IPS-20b (cell line): ENCODE measurements around the gene PLEKHG2.
"Not testable (repeated sequence)": the region's sequence is repeated elsewhere in the genome, so short reads cannot be mapped to it uniquely, and the experiment has no call there.

Experiments
- H3K27ac ChIP-seq: one replicate; pipeline ENCODE4 v1.5.1; 2013; ENCODE audit warnings: low read length
- H3K27me3 ChIP-seq: 2 replicates; pipeline ENCODE4 v1.6.1; 2013; ENCODE audit warnings: mild to moderate bottlenecking, low read length, inconsistent platforms; ENCODE audit not compliant: insufficient read depth
- H3K36me3 ChIP-seq: 2 replicates; pipeline ENCODE4 v1.6.1; 2013; ENCODE audit warnings: low read depth, mild to moderate bottlenecking, inconsistent platforms, low read length, moderate library complexity; ENCODE audit not compliant: insufficient read depth
- H3K4me1 ChIP-seq: 2 replicates; pipeline ENCODE4 v1.6.1; 2013; ENCODE audit warnings: mild to moderate bottlenecking, control low read depth, inconsistent platforms, low read length, moderate library complexity; ENCODE audit not compliant: insufficient read depth
- H3K4me3 ChIP-seq: 2 replicates; pipeline ENCODE4 v1.5.1; 2013; ENCODE audit warnings: mild to moderate bottlenecking, low read length, inconsistent platforms
- H3K9ac ChIP-seq: 2 replicates; pipeline ENCODE4 v1.6.1; 2013; ENCODE audit warnings: low read depth, mild to moderate bottlenecking, inconsistent platforms, low read length, moderate library complexity
- H3K9me3 ChIP-seq: 2 replicates; pipeline ENCODE4 v1.6.1; 2013; ENCODE audit warnings: mild to moderate bottlenecking, low read depth, low read length, inconsistent platforms; ENCODE audit not compliant: insufficient read depth

Gene PLEKHG2

DNA sequence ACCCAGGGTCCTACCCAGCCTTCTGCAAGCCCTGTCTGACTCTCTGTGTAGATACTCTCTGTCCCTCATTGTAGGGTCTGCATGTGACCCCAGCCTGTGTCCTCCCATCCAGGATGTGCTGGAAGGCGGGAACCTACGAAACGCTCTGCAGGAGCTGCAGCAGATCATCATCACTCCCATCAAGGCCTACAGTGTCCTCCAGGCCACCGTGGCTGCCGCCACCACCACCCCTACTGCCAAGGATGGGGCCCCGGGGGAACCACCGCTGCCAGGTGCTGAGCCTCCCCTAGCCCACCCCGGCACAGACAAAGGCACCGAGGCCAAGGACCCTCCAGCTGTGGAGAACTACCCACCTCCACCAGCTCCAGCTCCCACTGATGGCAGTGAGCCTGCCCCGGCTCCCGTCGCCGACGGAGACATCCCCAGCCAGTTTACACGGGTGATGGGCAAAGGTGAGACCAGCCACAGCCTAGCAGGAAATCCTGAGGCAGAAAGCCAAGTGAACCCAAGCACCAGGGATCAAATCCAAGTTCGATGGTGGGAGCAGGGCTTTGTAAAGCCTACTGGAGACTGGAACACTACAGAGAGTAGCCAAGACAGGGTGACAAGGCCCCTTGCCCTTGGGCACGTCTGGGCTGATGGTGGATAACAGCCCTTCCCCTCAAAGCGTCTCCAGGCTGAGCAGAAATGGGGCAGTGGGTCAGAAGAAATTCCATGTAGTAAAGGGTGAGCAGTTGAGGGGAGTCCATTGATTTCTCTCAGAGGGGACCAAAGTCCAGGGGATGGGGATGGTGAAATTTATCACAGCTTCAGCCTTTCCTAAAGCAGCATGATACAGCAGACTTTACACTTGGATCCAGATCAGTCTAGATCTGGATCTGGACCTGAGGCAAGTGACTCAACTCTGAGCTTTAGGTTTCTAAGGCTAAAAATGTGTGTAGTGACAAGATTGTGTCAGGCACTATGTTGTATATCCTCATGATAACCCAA lies 34.8 kb upstream of the PLEKHG2 start:
- peaks cover 89% of the 10 kb centered on the region for H3K36me3 ChIP-seq

DNA sequence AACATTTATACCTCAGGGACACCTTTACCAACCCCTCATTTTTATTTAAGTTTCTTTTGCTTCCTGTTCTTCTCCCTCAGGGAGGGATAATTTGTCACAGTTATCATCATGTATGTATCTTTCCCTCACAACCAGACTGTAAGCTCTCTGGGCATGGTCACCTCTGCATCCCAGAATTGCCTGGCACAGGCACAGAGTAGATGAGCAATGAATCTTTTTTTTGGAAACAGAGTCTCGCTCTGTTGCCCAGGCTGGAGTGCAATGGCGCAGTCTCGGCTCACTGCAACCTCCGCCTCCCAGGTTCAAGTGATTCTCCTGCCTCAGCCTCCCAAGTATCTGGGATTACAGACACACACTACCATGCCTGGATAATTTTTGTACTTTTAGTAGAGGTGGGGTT lies 33.1 kb upstream of the PLEKHG2 start:
- H3K27me3 ChIP-seq, H3K9me3 ChIP-seq, H3K9ac ChIP-seq, H3K4me3 ChIP-seq, H3K27ac ChIP-seq, H3K4me1 ChIP-seq: not testable (repeated sequence)
- H3K36me3 ChIP-seq: peaks cover 96% of the 10 kb centered on the region

More for the DNA sequence above, 34.8 kb upstream of the PLEKHG2 start:
- no peaks in the 10 kb centered on the region for H3K4me1 ChIP-seq
- no peaks in the 10 kb centered on the region for H3K27me3 ChIP-seq
- H3K4me3 ChIP-seq: no peak overlapping the region
- no peak overlapping the region for H3K27ac ChIP-seq
- no peaks in the 10 kb centered on the region for H3K9me3 ChIP-seq
- H3K9ac ChIP-seq: no peak overlapping the region

DNA sequence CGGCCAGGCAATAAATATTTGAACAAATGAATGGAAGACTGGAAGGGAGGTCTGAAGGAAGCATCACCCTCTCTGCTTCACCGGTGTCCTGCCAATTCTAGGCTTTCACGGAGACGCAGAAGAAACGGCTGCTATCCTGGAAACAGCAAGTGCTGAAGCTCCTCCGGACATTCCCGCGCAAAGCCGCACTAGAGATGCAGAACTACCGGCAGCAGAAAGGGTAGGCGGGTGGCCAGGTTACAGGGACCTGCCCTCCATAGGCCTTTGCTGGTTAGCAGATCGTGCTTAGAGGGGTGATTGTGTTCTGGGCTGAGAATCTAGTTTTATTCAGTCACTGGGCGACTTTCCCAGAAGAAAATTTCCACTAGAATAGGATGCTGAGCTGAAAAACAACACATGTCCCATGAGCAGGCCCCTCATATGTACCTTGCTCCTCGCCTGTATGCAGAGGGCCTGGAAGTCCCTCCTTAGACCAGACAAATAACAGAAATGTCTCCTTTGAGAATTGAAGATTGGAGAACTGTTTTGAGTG lies 32.5 kb upstream of the PLEKHG2 start:
- no peak overlapping the region for H3K27ac ChIP-seq
- H3K27me3 ChIP-seq: no peaks in the 10 kb centered on the region
- no peaks in the 10 kb centered on the region for H3K4me1 ChIP-seq
- H3K4me3 ChIP-seq: no peak overlapping the region
- H3K36me3 ChIP-seq: peaks cover 98% of the 10 kb centered on the region
- no peak overlapping the region for H3K9ac ChIP-seq
- no peaks in the 10 kb centered on the region for H3K9me3 ChIP-seq

DNA sequence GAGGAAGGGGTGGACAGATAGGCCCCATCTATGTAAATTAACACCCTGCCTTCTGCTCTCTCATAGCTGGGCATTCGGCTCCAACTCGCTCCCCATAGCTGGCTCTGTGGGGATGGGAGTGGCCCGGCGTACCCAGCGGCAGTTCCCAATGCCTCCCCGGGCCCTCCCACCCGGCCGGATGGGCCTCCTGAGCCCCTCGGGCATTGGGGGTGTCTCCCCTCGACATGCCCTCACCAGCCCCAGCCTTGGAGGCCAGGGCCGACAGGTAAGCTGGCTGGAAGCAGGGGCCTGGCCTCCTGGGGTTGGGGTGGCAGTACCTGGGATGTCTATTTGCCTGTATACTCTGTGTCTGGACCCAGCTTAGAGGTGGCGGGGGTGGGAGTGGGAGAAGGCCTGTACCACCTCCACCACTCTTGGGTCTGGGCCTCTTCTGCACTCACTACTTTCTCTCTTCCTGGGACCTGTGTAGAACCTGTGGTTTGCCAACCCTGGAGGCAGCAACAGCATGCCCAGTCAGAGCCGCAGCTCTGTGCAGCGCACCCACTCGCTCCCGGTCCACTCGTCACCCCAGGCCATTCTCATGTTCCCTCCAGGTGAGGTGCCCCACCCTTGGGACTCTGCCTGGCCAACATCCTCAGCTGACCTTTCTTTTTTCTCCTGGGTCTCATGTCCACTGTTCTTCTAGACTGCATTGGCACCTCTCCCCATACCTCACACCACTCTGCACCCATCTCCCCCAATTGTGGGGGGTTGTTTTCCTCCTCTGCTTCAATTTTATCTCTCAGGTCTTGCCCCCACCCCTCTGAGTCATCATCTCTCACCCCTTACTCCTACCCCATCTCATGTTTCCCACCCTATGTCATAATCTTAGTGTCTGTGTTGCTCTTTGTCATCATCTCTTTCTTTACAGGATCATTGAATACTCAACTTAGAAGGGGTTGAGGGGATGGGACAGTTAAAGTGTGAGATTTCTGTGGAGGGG lies 31.7 kb upstream of the PLEKHG2 start:
- peaks cover 98% of the 10 kb centered on the region for H3K36me3 ChIP-seq

DNA sequence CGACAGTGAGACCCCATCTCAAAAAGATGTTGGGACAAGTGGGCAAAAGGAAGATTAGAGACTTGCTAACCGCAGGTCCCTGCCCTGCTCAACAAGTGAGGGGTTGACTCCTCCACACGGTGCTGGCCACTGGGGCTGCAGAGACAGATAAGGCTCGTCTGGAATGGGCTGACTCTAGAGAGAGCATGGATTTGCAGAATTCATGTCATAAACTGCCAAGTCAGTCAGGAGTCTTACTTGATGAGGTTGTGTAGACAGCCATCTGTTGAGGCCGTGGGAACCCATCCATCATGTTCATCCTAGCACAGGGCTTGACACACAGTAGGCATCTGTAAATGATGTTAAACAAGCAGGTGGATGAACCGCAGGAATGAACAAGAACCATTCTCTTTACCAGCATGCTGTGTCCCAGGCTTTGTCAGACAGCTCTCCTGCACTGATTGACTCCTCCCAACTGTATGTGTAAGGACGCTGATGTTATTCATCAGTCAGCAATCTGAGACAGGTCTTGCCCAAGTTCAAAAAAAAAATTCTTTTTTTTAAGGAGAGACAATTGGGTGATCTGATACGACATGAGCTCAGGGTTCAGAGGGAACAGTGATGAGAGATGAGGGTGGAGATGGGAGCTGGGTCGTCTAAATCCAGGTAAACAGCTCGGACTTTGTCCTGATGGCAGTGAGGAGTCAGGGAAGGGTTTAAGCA lies 30.4 kb upstream of the PLEKHG2 start:
- no peaks in the 10 kb centered on the region for H3K9me3 ChIP-seq
- H3K4me3 ChIP-seq: no peak overlapping the region

More for the DNA sequence above, 31.7 kb upstream of the PLEKHG2 start:
- Histone ChIP-seq H3K9me3 (no peaks in the 10 kb centered on the region), H3K4me3 (no peak overlapping the region), H3K27me3 (no peaks in the 10 kb centered on the region), H3K4me1 (no peaks in the 10 kb centered on the region), H3K9ac (no peak overlapping the region), H3K27ac (no peak overlapping the region)

DNA sequence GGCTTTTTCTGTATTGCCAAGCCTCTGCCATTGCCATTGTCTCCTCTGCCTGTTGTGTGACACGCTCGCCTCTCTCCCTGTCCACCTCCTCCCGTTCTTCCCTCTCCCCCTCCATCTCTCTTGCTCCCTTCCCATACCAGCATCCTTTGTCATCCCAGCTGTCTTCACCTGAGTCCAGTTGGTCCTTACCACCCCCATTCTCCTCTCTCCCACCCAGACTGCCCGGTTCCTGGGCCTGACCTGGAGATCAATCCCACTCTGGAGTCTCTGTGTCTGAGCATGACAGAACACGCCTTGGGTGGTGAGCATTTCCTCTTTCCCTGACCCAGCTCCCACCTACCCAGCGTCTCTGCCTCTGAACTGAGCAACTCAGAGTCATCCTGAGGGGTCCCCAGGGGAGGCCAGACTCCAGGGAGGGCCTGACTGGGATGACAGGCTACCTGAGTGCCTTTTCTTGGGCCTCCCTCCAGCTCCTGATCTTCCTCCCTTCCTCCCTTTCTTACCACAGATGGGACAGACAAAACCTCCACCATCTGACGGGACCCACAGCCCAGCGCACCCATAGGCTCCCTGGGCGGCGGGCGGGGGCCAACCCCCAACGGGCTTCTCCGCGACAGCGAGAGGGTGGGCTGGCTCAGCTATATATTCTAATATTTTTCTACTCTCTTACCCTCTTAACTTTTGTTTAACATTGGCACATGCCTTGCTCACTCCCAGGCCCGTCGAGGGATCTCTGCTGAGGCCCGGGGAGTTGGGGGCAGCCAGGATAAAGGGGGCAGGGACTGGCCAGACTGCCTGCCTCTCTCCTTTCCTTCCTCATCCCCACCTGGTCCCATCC lies 29.3 kb upstream of the PLEKHG2 start:
- Histone ChIP-seq H3K27me3 (no peaks in the 10 kb centered on the region), H3K4me3 (no peak overlapping the region), H3K9ac (no peak overlapping the region), H3K4me1 (no peaks in the 10 kb centered on the region), H3K9me3 (no peaks in the 10 kb centered on the region), H3K36me3 (peaks cover 98% of the 10 kb centered on the region), H3K27ac (no peak overlapping the region)

More for the DNA sequence above, 30.4 kb upstream of the PLEKHG2 start:
- H3K36me3 ChIP-seq: peaks cover 98% of the 10 kb centered on the region
- no peaks in the 10 kb centered on the region for H3K27me3 ChIP-seq
- H3K4me1 ChIP-seq: no peaks in the 10 kb centered on the region
- no peak overlapping the region for H3K27ac ChIP-seq
- no peak overlapping the region for H3K9ac ChIP-seq

DNA sequence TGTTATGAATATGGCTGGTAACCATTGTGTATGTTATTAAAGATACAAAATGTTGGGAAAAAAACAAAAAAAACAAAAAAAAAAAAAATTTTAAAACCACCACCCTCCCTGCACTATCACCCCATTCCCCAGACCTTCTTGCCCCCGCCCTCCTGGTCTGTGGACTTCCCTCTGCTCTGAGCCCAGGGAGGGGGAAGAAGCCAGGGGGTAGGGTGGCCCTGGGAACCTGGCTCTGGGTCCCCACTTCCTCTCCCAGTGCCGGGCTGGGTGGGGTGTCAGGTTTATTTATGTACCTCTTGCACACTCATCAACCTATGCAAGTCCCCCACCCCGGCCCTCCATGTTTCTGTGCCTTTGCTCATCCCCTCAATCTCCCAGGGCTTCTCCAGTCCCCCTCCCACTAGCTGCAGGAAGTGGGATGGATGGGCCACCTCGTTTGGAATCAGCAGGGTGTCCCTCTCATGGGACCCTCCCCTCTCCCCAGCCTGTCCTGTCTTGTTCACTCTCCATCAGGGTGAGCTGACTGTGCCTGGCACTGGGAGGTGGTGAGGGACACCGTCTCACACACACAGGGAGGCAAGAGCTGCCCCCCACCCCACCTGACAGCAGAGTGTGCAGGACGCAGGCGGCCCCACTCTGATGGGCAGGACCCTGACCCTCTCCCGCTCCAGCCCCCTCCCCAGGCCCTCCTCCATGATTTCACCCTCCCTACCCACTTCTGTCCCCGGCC lies 27.5 kb upstream of the PLEKHG2 start:
- H3K9me3 ChIP-seq: no peaks in the 10 kb centered on the region
- peaks cover 97% of the 10 kb centered on the region for H3K36me3 ChIP-seq
- H3K27me3 ChIP-seq: no peaks in the 10 kb centered on the region
- H3K4me3 ChIP-seq: no peak overlapping the region
- peaks cover 5% of the 10 kb centered on the region for H3K4me1 ChIP-seq
- no peak overlapping the region for H3K27ac ChIP-seq
- no peak overlapping the region for H3K9ac ChIP-seq

DNA sequence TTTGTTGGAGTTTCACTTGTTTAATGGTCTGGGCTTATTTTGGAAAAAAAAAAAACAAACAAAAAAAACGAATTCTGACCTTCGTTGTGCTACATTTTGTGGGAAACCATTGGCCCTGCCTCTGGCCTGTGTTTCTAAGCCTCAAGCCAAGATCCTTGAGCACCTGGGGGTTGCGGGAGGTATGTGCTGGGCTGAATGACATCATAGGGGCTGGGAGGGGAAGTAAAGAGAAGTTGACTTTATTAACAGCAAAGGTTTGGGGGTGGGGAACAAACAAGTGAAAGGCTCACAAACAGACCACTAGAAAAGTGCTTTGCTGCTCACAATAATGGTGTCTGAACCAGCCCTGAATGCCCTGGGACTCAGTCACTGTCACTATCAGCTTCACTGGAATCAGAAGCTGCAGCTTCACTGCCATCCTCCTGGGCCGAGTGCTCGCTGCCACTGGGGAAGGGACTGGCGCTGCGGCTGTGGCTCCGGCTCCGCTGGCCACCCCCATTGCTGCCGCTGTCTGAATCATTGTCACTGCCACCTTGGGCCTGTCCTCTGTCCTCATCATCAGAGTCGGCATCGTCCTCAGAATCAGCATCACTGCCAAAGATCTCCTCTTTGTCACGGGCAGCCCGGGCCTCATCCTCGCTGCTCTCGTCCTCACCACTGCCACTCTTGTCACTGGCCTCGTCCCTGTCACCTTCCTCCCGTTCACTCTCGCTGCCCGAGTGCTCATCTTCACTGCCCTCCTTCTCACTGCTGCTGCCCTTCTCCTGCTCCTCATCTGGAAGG lies 26.6 kb upstream of the PLEKHG2 start:
- H3K9ac ChIP-seq: no peak overlapping the region; the same call in 1 of the 2 replicates
- no peak overlapping the region for H3K27ac ChIP-seq
- peaks cover 89% of the 10 kb centered on the region for H3K36me3 ChIP-seq

DNA sequence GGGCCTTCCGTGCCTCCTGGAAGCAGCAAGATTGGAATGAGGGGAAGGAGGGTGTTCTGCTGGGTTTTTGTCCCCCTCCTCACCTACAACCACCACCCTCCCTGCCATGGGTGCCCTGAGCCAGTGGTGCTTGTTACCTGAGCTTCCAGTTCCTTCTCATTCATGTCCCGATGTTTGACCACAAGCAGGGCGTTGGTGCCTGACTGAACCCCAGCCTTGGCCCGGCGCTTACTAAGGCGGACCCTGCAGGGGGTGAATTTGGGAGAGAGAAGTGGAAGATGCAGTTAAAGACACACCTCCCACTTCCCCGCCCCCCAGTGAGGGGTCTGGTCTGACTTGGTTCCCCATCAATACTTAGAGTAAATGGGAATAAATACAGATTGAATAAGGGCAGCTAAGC lies 25.9 kb upstream of the PLEKHG2 start:
- Histone ChIP-seq H3K9ac (no peak overlapping the region), H3K27ac (no peak overlapping the region), H3K36me3 (peaks cover 81% of the 10 kb centered on the region), H3K4me3 (no peak overlapping the region), H3K4me1 (peaks cover 5% of the 10 kb centered on the region), H3K9me3 (no peaks in the 10 kb centered on the region), H3K27me3 (no peaks in the 10 kb centered on the region)

More for the DNA sequence above, 26.6 kb upstream of the PLEKHG2 start:
- Histone ChIP-seq H3K4me3 (no peak overlapping the region), H3K9me3 (no peaks in the 10 kb centered on the region), H3K27me3 (no peaks in the 10 kb centered on the region), H3K4me1 (peaks cover 5% of the 10 kb centered on the region)
